ENCODE data around the gene PPP2R5E. TPM values are rescaled to one million over a fixed set of nuclear protein-coding genes. Genes with fewer than 3 reads are reported as not detected.

PPP2R5E gene
- total and polyA plus RNA-seq, 9 of the 15 experiments (the other 6 are each of a cell fraction or from before 2014, with no cell fraction given): 4.2 to 30.3 (median 11.0) TPM

DNA sequence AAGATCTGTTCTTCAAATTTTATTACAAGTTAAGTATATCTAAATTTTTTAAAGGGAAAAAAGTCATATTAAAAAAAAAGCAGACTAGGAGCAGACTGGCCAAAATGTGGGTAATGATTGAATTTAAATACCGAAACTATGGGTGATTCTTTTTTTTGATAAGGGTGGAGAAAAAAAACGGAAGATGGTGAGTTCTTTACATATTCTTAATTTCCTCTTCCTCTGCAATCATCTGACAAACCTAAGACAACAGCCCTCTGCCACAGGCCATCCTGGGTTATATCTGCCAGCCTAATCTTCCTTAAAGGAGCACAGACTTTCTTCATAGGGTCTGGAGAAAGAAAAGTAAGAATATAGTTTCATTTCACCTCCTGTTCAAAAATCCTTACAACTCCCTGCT is 108.0 kb downstream of the PPP2R5E start:
- FAIRE-seq: no peak
- Histone ChIP-seq H3K4me3 (no peak overlapping the region), H3K4me2 (ENCODE audit: insufficient read depth, low read length) (no peak overlapping the region), H3K9ac (ENCODE audit: insufficient read depth in 1 of 2, low read depth in 2 of 2, low read length in 2 of 2) (no peak overlapping the region), H3K79me2 (ENCODE audit: control insufficient read depth, insufficient read depth, low read length) (peaks cover 44% of the 10 kb centered on the region), H3K27me3 (ENCODE audit: control insufficient read depth in 2 of 2, insufficient read depth in 2 of 2, low read length in 2 of 2) (no peaks in the 10 kb centered on the region), H3K9me1 (ENCODE audit: control insufficient read depth, insufficient read depth, low read length) (no peaks in the 10 kb centered on the region), H4K20me1 (replicated peaks; ENCODE audit: control insufficient read depth, insufficient read depth, low read length) (peaks cover 6% of the 10 kb centered on the region), H3K27ac (ENCODE audit: extremely low read depth, low read depth, low read length) (no peak overlapping the region), H3K4me1 (replicated peaks in 1 of 2; ENCODE audit: control insufficient read depth in 2 of 2, insufficient read depth in 2 of 2, low read length in 2 of 2) (peaks cover 0 to 12% of the 10 kb centered on the region in 2 experiments; a peak in 4 of 5 replicates), H2AFZ (ENCODE audit: low read depth, low read length) (no peak overlapping the region), H3K36me3 (ENCODE audit: control insufficient read depth, insufficient read depth, low read length) (no peaks in the 10 kb centered on the region), H3K9me3 (replicated peaks; ENCODE audit: control insufficient read depth, insufficient read depth, low read depth, low read length) (no peaks in the 10 kb centered on the region)
- 47% methylated on average over 2 of the region's 2 CpGs for WGBS (ENCODE audit: insufficient coverage, low coverage, missing lambda C conversion rate)
- DNase-seq (ENCODE audit: extremely low read depth in 1 of 4, low spot score in 3 of 4): no peak
- intact Hi-C loops (cut with micrococcal nuclease): loop anchor here (5.0 kb wide), 1 partner anchor 107 kb away; the partner anchor contains the start of gene PPP2R5E
- no peak for ATAC-seq
- no TSS peak for BruUV-seq (replicated peaks)
- ChIA-PET POLR2A (no interaction called here), CTCF (ENCODE audit: low intra/inter-chr PET ratio) (no interaction called here)
- in situ Hi-C loops (cut with MboI): no loop called here
- TF ChIP-seq ZZZ3 (IDR thresholded peaks at IDR 0.05) (no peak), ZKSCAN1 (IDR thresholded peaks at IDR 0.05; ENCODE audit: low read depth, low read length) (no peak), TCF3 (CRISPR knock-in tag; IDR thresholded peaks at IDR 0.05) (no peak), PTTG1 (tag; IDR thresholded peaks at IDR 0.05; ENCODE audit: low read depth) (no peak), RB1 (IDR thresholded peaks at IDR 0.05; ENCODE audit: low read depth) (no peak), RBFOX2 (IDR thresholded peaks at IDR 0.05; ENCODE audit: low read depth, low read length) (no peak), BRF1 (IDR thresholded peaks at IDR 0.05; ENCODE audit: borderline replicate concordance, extremely low read depth, insufficient read length) (no peak), EHMT2 (IDR thresholded peaks at IDR 0.05) (no peak), XRCC4 (IDR thresholded peaks at IDR 0.05; ENCODE audit: extremely low read depth, insufficient read depth, insufficient read length) (no peak), NR2F6 (CRISPR knock-in tag; IDR thresholded peaks at IDR 0.05) (no peak), CBX8 (IDR thresholded peaks at IDR 0.05; ENCODE audit: borderline replicate concordance, extremely low read depth, low read depth, low read length, poor library complexity, severe bottlenecking) (no peak), TSC22D4 (tag; IDR thresholded peaks at IDR 0.05) (no peak)
- TF ChIP-seq, protein P1, sequence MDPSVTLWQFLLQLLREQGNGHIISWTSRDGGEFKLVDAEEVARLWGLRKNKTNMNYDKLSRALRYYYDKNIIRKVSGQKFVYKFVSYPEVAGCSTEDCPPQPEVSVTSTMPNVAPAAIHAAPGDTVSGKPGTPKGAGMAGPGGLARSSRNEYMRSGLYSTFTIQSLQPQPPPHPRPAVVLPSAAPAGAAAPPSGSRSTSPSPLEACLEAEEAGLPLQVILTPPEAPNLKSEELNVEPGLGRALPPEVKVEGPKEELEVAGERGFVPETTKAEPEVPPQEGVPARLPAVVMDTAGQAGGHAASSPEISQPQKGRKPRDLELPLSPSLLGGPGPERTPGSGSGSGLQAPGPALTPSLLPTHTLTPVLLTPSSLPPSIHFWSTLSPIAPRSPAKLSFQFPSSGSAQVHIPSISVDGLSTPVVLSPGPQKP (CRISPR knock-in tag; IDR thresholded peaks at IDR 0.05): no peak
- TF ChIP-seq, protein P2, sequence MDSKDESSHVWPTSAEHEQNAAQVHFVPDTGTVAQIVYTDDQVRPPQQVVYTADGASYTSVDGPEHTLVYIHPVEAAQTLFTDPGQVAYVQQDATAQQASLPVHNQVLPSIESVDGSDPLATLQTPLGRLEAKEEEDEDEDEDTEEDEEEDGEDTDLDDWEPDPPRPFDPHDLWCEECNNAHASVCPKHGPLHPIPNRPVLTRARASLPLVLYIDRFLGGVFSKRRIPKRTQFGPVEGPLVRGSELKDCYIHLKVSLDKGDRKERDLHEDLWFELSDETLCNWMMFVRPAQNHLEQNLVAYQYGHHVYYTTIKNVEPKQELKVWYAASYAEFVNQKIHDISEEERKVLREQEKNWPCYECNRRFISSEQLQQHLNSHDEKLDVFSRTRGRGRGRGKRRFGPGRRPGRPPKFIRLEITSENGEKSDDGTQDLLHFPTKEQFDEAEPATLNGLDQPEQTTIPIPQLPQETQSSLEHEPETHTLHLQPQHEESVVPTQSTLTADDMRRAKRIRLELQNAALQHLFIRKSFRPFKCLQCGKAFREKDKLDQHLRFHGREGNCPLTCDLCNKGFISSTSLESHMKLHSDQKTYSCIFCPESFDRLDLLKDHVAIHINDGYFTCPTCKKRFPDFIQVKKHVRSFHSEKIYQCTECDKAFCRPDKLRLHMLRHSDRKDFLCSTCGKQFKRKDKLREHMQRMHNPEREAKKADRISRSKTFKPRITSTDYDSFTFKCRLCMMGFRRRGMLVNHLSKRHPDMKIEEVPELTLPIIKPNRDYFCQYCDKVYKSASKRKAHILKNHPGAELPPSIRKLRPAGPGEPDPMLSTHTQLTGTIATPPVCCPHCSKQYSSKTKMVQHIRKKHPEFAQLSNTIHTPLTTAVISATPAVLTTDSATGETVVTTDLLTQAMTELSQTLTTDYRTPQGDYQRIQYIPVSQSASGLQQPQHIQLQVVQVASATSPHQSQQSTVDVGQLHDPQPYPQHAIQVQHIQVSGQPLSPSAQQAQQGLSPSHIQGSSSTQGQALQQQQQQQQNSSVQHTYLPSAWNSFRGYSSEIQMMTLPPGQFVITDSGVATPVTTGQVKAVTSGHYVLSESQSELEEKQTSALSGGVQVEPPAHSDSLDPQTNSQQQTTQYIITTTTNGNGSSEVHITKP (IDR thresholded peaks at IDR 0.05; ENCODE audit: partially characterized antibody): no peak
- TF ChIP-seq, protein P3, sequence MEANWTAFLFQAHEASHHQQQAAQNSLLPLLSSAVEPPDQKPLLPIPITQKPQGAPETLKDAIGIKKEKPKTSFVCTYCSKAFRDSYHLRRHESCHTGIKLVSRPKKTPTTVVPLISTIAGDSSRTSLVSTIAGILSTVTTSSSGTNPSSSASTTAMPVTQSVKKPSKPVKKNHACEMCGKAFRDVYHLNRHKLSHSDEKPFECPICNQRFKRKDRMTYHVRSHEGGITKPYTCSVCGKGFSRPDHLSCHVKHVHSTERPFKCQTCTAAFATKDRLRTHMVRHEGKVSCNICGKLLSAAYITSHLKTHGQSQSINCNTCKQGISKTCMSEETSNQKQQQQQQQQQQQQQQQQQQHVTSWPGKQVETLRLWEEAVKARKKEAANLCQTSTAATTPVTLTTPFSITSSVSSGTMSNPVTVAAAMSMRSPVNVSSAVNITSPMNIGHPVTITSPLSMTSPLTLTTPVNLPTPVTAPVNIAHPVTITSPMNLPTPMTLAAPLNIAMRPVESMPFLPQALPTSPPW (CRISPR knock-in tag; IDR thresholded peaks at IDR 0.05): no peak
- TF ChIP-seq, protein P4, sequence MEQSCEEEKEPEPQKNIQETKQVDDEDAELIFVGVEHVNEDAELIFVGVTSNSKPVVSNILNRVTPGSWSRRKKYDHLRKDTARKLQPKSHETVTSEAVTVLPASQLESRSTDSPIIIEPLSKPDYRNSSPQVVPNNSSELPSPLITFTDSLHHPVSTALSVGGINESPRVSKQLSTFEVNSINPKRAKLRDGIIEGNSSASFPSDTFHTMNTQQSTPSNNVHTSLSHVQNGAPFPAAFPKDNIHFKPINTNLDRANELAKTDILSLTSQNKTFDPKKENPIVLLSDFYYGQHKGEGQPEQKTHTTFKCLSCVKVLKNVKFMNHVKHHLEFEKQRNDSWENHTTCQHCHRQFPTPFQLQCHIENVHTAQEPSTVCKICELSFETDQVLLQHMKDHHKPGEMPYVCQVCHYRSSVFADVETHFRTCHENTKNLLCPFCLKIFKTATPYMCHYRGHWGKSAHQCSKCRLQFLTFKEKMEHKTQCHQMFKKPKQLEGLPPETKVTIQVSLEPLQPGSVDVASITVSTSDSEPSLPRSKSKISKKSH (CRISPR knock-in tag; IDR thresholded peaks at IDR 0.05): no peak
